GM12891 (cell line): Measurements from ENCODE around the gene LCP1.

Source experiments
- DNase-seq: peaks from one replicate; pipeline ENCODE4 v3.0.0; 2011; ENCODE audit warnings: low spot score; ENCODE audit not compliant: insufficient read length
- FAIRE-seq: peaks from 2 replicates; lab custom pipeline; 2011; peaks lifted over from hg19 to GRCh38; lab: Jason Lieb, UNC
- PAX5 ChIP-seq: IDR thresholded peaks from 2 replicates; pipeline ENCODE4 v1.6.1; 2011; ENCODE audit warnings: low read length, moderate library complexity, mild to moderate bottlenecking; ENCODE audit not compliant: insufficient read depth, severe bottlenecking
- POLR2A ChIP-seq: IDR thresholded peaks from 2 replicates; pipeline ENCODE4 v1.6.1; 2011; ENCODE audit warnings: low read depth, low read length, control low read depth
- POLR2AphosphoS5 ChIP-seq: IDR thresholded peaks from 2 replicates; pipeline ENCODE4 v1.6.1; 2011; ENCODE audit warnings: low read depth, low read length, control low read depth
- POU2F2 ChIP-seq: IDR thresholded peaks from 2 replicates; pipeline ENCODE4 v1.6.1; 2011; ENCODE audit warnings: low read depth, mild to moderate bottlenecking, control low read depth, low read length, moderate library complexity
- SPI1 ChIP-seq: IDR thresholded peaks from 2 replicates; pipeline ENCODE4 v1.6.1; 2011; ENCODE audit warnings: low read depth, low read length, control low read depth
- TAF1 ChIP-seq: IDR thresholded peaks from 2 replicates; pipeline ENCODE4 v1.6.1; 2011; ENCODE audit warnings: low read depth, low read length, control low read depth

Gene LCP1

GRCh38 chr13:46146898-46147297, 35.1 kb downstream of the LCP1 start:
- DNase-seq = no peak
- no peak for FAIRE-seq
- TF ChIP-seq POU2F2 = no peak
- TF ChIP-seq POLR2A = peak; percentile 27; the same call in 1 of the 2 replicates

DNA sequence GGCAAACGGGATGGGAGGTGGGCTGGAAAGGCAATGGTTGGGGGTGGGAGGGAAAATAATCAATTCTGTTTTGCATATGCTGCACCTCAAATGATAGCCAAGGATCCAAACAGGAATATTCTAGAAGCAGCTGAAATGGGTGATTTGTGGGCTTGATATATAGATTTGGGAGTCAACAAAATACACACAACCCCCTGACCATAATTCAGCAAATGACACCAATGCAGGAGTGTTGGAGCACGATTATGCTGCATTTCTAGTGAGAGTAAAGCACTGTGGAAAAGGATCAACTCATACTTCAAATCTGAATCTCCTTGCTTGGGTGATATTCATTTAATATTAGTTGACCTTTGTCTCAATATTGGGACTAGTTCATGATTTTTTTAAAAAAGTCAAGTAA, 36.0 kb downstream of the LCP1 start:
- no peak for FAIRE-seq
- DNase-seq = no peak
- TF ChIP-seq POLR2A = no peak; the same call in 1 of the 2 replicates
- peak; percentile 37; the same call in 1 of the 2 replicates for TF ChIP-seq POLR2AphosphoS5

GRCh38 chr13:46145135-46145534, 36.8 kb downstream of the LCP1 start:
- no peak for FAIRE-seq
- TF ChIP-seq POLR2A (no peak), POLR2AphosphoS5 (no peak), POU2F2 (no peak), TAF1 (no peak), PAX5 (no peak), SPI1 (no peak)

DNA sequence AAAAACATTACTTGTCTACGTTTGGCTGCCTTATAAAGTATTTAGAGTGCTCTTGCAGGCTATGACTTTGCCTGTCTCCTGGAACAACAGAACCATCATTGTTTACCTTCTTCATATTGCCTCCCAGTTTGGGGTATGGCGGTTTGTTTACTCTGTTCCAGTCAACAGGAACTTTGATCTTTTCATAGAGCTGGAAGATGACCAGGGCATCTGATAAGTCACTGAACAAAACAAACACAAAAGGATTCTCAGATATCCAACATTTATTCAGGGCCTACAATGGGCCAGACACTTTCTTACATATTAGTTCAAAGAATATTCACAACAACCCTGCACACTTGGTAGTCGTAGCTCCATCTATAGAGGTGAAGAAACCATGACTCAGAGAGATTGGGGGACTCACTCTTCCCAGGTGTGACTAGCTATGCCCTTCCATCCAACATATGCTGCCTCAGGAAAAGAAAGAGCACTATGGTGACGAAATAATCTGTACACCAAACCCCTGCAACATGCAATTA, 38.7 kb downstream of the LCP1 start:
- DNase-seq = no peak
- TF ChIP-seq POU2F2 = no peak
- peak; percentile 47; the same call in 1 of the 2 replicates for TF ChIP-seq POLR2AphosphoS5
- TF ChIP-seq POLR2A = 0 out of 2 replicates have a peak, but pooled peaks have one; percentile 19
- TF ChIP-seq PAX5 = no peak
- no peak for TF ChIP-seq SPI1
- no peak for TF ChIP-seq TAF1
- FAIRE-seq = no peak

More at GRCh38 chr13:46145135-46145534, 36.8 kb downstream of the LCP1 start:
- DNase-seq = no peak

DNA sequence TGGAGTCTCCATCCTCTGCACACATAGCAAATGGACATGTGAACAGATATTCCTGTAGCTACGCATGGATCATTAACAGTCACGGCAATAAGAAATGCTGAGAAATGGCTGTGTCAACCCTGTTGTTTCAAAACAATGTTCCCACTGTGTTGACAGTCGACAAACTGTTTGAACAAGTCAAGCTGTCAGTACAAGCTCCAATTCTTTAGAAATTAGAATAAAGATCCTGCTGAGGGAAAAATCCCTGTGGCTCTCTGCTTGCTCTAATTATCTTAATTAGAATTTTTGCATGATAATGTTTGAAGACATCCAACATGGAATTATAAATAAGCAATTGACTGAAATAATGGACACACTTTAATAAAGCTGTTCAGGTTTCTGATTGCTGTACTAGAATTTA, 39.2 kb downstream of the LCP1 start:
- TF ChIP-seq SPI1 (no peak), PAX5 (no peak), POLR2AphosphoS5 (peak; percentile 70), POLR2A (0 out of 2 replicates have a peak, but pooled peaks have one; percentile 31), TAF1 (no peak), POU2F2 (no peak)
- FAIRE-seq = no peak
- DNase-seq = no peak

GRCh38 chr13:46140044-46140443, 41.9 kb downstream of the LCP1 start:
- DNase-seq (no peak), FAIRE-seq (no peak)
- TF ChIP-seq PAX5 (no peak), POLR2A (no peak), SPI1 (no peak), TAF1 (no peak), POLR2AphosphoS5 (no peak), POU2F2 (no peak)

GRCh38 chr13:46137627-46138317, 44.2 kb downstream of the LCP1 start:
- peak; percentile 64 for FAIRE-seq
- DNase-seq = no peak
- TF ChIP-seq SPI1 (peak; percentile 58), POU2F2 (no peak)

DNA sequence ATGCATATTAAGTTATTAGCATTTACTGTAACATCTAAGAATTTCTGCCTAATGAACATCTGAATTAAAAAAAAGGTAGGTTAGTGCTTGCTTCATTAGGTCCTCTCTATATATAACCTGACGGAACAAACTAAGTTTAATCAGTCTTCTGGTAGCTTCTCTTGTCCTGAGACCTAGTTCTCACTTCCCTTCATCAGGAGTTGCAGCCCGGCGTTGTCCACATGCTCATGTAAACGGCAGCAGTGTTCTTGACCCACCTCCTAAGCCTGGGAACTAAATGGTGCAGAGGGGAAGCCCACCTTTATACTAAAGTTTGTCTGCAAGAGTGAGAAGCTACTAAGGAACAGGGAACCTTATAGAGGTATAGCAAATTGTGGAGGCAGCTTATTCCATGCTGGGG, 45.3 kb downstream of the LCP1 start:
- FAIRE-seq = no peak
- TF ChIP-seq PAX5 (no peak), POLR2A (0 out of 2 replicates have a peak, but pooled peaks have one; percentile 57)

DNA sequence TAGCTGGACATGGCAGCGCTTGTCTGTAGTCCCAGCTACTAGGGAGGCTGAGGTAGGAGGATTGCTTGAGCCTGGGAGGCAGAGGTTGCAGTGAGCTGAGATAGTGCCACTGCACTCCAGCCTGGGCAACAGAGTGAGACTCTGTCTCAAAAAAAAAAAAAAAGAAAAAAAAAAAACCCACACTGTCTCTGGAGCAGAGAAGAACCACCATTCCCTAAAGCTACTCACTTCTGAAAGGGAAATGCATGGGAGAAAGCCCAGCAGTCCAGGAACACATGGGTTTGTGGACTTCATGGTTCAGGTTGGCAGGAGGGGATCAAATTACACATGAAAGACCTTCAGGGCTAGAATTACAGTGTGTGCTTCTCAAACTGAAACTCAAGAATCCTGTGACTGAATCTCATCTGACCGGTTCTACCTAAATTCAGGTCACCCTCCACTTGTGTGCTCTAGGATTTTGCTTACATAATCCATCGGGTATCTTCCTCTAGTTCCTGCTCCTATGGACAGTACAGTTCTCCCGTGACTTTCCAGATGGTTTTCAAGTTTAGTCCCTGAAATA, 46.9 kb downstream of the LCP1 start:
- no peak for FAIRE-seq
- TF ChIP-seq POU2F2 (no peak), PAX5 (no peak), TAF1 (no peak), POLR2AphosphoS5 (peak; percentile 47; the same call in 1 of the 2 replicates), SPI1 (no peak), POLR2A (peak; percentile 63; the same call in 1 of the 2 replicates)
- no peak for DNase-seq

More for the DNA sequence above, 45.3 kb downstream of the LCP1 start:
- DNase-seq = no peak

DNA sequence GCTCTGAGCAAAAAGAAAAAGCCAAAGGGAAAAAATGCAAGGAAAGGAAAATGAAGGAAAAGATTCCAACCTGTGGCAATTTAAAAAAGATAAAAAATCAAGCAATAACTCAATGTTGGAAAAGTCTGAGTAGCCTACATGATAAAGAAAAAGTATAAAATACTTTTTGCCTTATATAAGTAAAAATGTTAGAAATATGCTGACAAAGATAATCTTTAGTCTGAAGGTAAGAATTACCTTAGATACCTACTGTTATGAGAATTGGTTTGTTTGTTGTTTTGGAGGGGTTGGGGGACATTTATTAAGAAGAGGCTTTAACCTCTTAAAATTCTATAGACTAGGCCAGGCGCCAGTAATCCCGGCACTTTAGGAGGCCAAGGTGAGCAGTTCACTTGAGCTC, 47.5 kb downstream of the LCP1 start:
- DNase-seq = no peak
- no peak for FAIRE-seq
- TF ChIP-seq SPI1 = no peak
- no peak for TF ChIP-seq PAX5
- TF ChIP-seq POLR2A = no peak
- no peak for TF ChIP-seq TAF1
- no peak for TF ChIP-seq POLR2AphosphoS5
- no peak for TF ChIP-seq POU2F2
